Adrenal gland (tissue), 5 donors: ENCODE measurements around the gene STOML3.

Experiments used
- POLR2A ChIP-seq, 2 donors: fragments of 450-650 bp; IDR thresholded peaks; one replicate each; pipeline ENCODE4 v1.6.1; 2017; ENCODE audit warnings: antibody characterized with exemption in 2 of 2, mild to moderate bottlenecking in 2 of 2, moderate library complexity in 1 of 2
- TF ChIP-seq, protein P1 (sequence below), 6 experiments: fragments of 450-650 bp in 4 of 6; fragments of 200-600 bp in 2 of 6; sonication (generic) in 1 of 6; IDR thresholded peaks; 1 replicate in 5 of 6; 2 replicates in 1 of 6; pipeline versions ENCODE4 v1.5.1 to v1.8.0; 2016 to 2021; ENCODE audit warnings: antibody characterized with exemption in 6 of 6, mild to moderate bottlenecking in 2 of 6, moderate library complexity in 1 of 6
- donor health status: DM: no; HTN: no; CAD: no.

DNA sequence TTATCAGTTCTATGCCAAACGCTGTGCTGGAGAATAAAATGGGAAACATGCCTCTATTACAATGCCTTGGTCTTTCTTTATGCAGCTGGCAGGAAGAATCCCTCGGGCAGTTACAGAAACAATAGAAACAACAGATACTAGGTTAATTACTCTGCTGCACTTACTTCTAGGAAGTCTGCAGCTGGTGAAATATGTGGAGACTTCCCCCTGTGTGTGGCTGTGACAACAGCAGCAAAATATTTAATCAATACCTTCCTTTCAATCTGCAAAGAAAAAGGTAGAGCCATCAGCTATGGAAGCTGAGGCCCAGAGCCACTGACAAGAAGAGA, 9.9 kb downstream of the STOML3 start:
- TF ChIP-seq, protein P1, sequence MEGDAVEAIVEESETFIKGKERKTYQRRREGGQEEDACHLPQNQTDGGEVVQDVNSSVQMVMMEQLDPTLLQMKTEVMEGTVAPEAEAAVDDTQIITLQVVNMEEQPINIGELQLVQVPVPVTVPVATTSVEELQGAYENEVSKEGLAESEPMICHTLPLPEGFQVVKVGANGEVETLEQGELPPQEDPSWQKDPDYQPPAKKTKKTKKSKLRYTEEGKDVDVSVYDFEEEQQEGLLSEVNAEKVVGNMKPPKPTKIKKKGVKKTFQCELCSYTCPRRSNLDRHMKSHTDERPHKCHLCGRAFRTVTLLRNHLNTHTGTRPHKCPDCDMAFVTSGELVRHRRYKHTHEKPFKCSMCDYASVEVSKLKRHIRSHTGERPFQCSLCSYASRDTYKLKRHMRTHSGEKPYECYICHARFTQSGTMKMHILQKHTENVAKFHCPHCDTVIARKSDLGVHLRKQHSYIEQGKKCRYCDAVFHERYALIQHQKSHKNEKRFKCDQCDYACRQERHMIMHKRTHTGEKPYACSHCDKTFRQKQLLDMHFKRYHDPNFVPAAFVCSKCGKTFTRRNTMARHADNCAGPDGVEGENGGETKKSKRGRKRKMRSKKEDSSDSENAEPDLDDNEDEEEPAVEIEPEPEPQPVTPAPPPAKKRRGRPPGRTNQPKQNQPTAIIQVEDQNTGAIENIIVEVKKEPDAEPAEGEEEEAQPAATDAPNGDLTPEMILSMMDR (IDR thresholded peaks at IDR 0.05): no peak
- TF ChIP-seq POLR2A (IDR thresholded peaks at IDR 0.05): no peak
